ENCODE results near the gene TOR2A. TPM values are rescaled to one million over a fixed set of nuclear protein-coding genes. Genes with fewer than 3 reads are reported as not detected.
A peak's percentile ranks its signal among the peaks of the same experiment; 100 is the strongest.

TOR2A gene
- total RNA-seq, 1 donor from 2014 or later, result not detected

DNA sequence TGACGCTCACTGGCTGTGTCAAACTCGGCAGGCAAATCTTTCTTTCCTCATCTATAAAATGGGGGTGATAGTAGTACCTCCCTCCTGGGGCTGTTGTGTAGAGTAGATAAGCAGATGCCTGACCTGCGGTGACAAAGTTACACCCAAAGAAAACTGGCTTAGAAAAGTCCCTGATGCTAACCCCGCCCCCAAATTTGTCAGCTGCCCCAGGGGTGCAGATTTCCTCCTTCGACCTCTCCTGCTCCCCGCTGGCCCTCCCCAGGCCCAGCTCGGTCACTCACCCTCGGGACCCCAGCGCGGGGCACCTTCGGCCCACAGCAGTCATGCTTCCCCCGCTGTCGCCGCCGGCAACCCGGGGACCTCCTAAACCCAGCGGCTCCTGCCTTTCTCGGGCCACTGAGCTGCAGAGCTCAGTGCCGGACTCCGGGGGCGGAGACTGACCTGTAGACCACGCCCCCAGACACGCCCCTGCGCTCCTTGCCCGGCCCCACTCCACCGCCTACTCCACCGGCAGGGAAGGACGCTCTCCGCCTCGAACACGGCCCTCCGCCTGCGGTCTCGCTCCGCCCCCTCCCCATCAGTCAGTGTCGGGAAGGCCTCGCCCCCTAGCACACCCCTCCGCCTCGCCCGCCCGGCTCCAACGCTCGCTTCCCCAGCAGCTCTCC is 35.9 kb upstream of the TOR2A start:
- DNase-seq (ENCODE audit: low spot score in 2 of 2), result peak; percentile 94 to 99
- no peak for TF ChIP-seq CTCF (IDR thresholded peaks at IDR 0.05)
- peak overlapping the region in 1 of 2 donors; percentile 59 for H3K27ac ChIP-seq
- H3K27me3 ChIP-seq, result no peaks in the 10 kb centered on the region
- intact Hi-C loops (cut with DNase I), result loop anchor here (1.0 to 2.0 kb wide), 3 partner anchors 14 to 158 kb away; partner anchors contain the start of genes STXBP1 and TOR2A
- H3K9me3 ChIP-seq, result no peaks in the 10 kb centered on the region
- no peaks in the 10 kb centered on the region for H3K36me3 ChIP-seq
- peak overlapping the region; percentile 62 to 64 for H3K4me3 ChIP-seq
- H3K4me1 ChIP-seq, result peaks cover 3 to 8% of the 10 kb centered on the region in 2 donors

DNA sequence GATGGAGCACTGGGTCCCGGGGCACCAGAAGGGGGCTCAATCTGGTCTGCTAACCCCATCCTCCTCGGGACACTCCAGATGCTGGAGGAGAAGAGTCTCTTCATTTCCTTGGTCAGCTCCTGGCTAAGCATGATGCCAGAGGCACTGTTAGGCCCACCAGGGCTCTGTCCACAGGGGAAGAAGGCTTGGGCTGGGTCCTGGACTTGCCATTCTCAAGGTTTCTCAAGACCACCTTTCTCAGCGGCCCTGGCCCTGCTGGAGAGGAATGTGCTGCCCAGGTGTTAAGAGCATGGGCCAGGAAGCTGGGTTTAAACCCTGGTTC is 35.5 kb upstream of the TOR2A start:
- TF ChIP-seq CTCF (IDR thresholded peaks at IDR 0.05), result no peak
- Histone ChIP-seq H3K4me3 (peak overlapping the region; percentile 62 to 64), H3K4me1 (peaks cover 3 to 8% of the 10 kb centered on the region in 2 donors), H3K27ac (peak overlapping the region in 1 of 2 donors; percentile 59), H3K36me3 (no peaks in the 10 kb centered on the region), H3K9me3 (no peaks in the 10 kb centered on the region), H3K27me3 (no peaks in the 10 kb centered on the region)
- DNase-seq (ENCODE audit: low spot score in 2 of 2), result no peak
- intact Hi-C loops (cut with DNase I), result loop anchor here (2.0 kb wide), 1 partner anchor 158 kb away; the partner anchor contains the start of gene STXBP1

GRCh38 chr9:127769929-127770582 is 35.0 kb upstream of the TOR2A start:
- no peak for DNase-seq (ENCODE audit: low spot score in 2 of 2)
- no peak for TF ChIP-seq CTCF (IDR thresholded peaks at IDR 0.05)

DNA sequence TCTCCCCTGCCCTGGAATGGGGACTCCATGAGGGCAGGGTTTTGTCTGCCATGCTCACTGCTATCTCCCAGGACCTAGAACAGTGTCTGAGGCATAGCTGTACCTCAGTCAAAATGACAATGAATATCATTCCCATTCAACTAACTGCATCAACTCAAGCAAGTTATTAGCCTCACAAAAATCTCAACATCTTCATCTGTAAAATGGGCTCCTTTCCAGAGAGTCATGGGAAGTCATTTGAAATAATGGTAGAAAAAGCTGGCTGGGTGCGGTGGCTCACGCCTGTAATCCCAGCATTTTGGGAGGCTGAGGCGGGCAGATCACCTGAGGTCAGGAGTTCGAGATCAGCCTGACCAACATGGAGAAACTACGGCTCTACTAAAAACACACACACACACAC is 34.0 kb upstream of the TOR2A start:
- H3K4me1 ChIP-seq, result peaks cover 3 to 8% of the 10 kb centered on the region in 2 donors
- no peak overlapping the region for H3K4me3 ChIP-seq
- no peak for TF ChIP-seq CTCF (IDR thresholded peaks at IDR 0.05)
- no peaks in the 10 kb centered on the region for H3K9me3 ChIP-seq
- no peak overlapping the region for H3K27ac ChIP-seq
- no peaks in the 10 kb centered on the region for H3K36me3 ChIP-seq
- intact Hi-C loops (cut with DNase I), result no loop called here
- DNase-seq (ENCODE audit: low spot score in 2 of 2), result no peak
- no peaks in the 10 kb centered on the region for H3K27me3 ChIP-seq

More at GRCh38 chr9:127769929-127770582, 35.0 kb upstream of the TOR2A start:
- H3K27ac ChIP-seq, result peak overlapping the region in 1 of 2 donors; percentile 59
- peaks cover 3 to 8% of the 10 kb centered on the region in 2 donors for H3K4me1 ChIP-seq
- no peaks in the 10 kb centered on the region for H3K36me3 ChIP-seq
- no peaks in the 10 kb centered on the region for H3K9me3 ChIP-seq
- peak overlapping the region; percentile 62 to 64 for H3K4me3 ChIP-seq
- intact Hi-C loops (cut with DNase I), result loop anchor here (2.0 kb wide), 1 partner anchor 157 kb away; the partner anchor contains the start of gene STXBP1
- no peaks in the 10 kb centered on the region for H3K27me3 ChIP-seq

GRCh38 chr9:127768698-127769097 is 33.6 kb upstream of the TOR2A start:
- H3K4me1 ChIP-seq, result peaks cover 3 to 8% of the 10 kb centered on the region in 2 donors
- no peaks in the 10 kb centered on the region for H3K27me3 ChIP-seq
- H3K36me3 ChIP-seq, result no peaks in the 10 kb centered on the region
- no peak overlapping the region for H3K4me3 ChIP-seq
- peak overlapping the region in 1 of 2 donors; percentile 35 for H3K27ac ChIP-seq
- no peak for DNase-seq (ENCODE audit: low spot score in 2 of 2)
- no peak for TF ChIP-seq CTCF (IDR thresholded peaks at IDR 0.05)
- H3K9me3 ChIP-seq, result no peaks in the 10 kb centered on the region
- intact Hi-C loops (cut with DNase I), result no loop called here
